HG03045 (cell line): ENCODE data around the gene GPRC5A.
"Not testable (repeated sequence)": the region's sequence is repeated elsewhere in the genome, so short reads cannot be mapped to it uniquely, and the experiment has no call there.

Experiments used
- ATAC-seq: cut with Tn5 transposase; IDR thresholded peaks from one replicate; pipeline ENCODE4 v1.9.1; 2021; ENCODE audit warnings: mild to moderate bottlenecking, moderate library complexity; ENCODE audit not compliant: unreplicated experiment

The GPRC5A gene, protein sequence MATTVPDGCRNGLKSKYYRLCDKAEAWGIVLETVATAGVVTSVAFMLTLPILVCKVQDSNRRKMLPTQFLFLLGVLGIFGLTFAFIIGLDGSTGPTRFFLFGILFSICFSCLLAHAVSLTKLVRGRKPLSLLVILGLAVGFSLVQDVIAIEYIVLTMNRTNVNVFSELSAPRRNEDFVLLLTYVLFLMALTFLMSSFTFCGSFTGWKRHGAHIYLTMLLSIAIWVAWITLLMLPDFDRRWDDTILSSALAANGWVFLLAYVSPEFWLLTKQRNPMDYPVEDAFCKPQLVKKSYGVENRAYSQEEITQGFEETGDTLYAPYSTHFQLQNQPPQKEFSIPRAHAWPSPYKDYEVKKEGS

GRCh38 chr12:12891080-12891880 lies at the start of gene GPRC5A:
Gene GPRC5A, plus strand, starts transcription at chr12:12891562. Its CDS starts 16,688 bp downstream, at chr12:12908250.
- ATAC-seq, result no peak

DNA sequence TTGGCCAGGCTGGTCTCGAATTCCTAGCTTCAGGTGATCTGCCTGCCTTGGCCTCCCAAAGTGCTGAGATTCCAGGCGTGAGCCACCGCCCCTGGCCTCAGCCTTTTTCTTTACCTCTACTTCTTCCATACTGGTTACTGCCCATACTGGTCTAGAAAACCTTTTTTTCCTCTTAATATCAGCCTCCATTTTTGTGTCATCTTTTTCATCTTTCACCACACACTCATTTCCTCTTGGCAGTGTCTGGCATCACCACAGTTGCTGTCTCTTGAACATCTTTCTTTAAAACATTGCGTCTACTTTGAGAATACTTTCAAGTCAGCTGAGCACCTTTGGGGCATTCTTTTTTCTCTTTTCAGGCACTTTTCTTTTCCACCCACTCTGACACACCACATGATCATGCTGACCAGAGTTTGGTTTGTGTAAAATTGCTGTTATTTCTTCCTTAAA lies 45.5 kb upstream of the GPRC5A start:
- ATAC-seq, result no peak

DNA sequence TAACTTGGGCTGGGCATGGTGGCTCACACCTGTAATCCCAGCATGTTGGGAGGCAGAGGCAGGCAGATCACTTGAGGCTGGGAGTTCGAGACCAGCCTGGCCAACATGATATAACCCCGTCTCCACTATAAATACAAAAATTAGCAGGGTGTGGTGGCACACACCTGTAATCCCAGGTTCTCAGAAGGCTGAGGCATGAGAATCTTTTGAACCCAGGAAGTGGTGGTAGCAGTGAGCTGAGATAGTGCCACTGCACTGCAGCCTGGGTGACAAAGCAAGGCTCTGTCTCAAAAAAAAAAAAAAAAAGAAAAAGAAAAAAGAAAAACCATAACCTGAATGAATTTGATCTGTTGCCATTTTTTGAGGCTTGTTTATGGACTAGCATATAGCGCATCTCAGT lies 44.6 kb upstream of the GPRC5A start:
- ATAC-seq, result not testable (repeated sequence)

DNA sequence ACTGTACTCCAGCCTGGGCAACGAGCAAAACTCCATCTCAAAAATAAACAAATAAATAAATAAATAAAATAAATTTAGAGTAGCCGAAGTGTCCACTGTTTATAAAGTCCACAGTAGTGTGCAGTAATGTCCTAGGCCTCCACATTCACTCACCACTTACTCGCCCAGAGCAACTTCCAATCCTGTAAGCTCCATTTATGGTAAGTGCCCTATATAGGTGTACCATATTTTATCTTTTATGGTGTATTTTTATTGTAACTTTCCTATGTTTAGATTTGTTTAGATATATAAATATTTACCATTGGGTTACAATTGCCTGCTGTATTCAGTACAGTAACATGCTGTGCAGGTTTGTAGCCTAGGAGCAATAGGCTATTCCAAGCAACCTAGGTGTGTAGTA lies 37.9 kb upstream of the GPRC5A start:
- ATAC-seq, result no peak

DNA sequence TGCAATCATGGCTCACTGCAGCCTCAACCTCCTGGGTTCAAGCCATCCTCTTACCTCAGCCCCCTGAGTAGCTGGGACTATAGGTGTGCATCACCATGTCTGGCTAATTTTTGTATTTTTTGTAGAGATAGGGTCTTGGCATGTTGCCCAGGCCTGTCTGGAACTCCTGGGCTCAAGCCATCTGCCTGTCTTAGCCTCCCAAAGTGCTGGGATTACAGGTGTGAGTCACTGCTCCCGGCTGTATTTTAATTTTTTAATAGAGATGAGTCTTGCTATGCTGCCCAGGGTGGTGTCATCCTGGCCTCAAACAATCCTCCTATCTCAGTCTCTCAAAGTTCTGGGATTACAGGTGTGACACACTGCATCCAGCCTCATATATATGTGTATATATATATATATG lies 31.7 kb upstream of the GPRC5A start:
- ATAC-seq, result no peak

GRCh38 chr12:12864243-12864642 lies 27.1 kb upstream of the GPRC5A start:
- ATAC-seq, result no peak

- no peak for ATAC-seq
These were observed 22.7 kb upstream of the GPRC5A start for GRCh38 chr12:12868477-12869235.

GRCh38 chr12:12870465-12870864 lies 20.9 kb upstream of the GPRC5A start:
- ATAC-seq, result no peak

GRCh38 chr12:12871587-12872138 lies 19.7 kb upstream of the GPRC5A start:
- no peak for ATAC-seq

DNA sequence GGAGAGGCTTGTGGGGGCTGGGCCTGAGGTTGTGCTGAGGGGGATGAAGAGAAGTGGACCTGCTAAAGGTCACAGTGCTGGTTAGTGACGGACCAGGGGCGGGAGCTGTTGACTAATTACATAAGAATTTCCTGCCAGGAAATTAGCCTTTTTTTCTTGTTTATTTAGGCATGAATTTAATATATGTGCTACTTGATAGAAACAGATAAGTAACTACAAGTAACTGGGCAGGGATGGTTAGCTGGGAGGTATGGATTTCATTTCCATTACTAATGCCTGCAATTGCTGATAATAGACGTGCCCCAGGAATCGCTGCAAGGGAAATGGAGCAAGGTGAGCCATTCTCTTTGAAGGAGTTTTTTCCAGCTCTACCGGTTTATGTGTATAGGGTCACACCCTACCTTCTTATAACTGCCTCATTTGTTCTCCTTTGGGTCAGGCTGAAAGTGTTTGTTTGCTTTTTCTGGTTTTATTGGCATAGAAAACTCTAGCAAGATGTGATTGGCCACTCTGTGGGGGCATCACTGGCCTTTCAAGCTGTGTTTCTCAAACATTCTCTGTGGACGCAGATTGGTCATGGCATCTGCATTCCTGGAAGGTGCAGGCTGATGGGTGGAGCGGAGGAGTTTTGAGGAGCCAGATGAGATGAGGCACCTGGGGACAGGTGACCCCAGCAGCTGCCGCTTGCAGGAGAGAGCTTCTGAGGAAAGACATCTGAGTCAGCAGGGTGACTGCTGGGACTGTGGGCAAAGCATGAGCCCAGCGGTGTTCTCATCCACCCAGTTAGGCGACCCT lies 19.0 kb upstream of the GPRC5A start:
- no peak for ATAC-seq

DNA sequence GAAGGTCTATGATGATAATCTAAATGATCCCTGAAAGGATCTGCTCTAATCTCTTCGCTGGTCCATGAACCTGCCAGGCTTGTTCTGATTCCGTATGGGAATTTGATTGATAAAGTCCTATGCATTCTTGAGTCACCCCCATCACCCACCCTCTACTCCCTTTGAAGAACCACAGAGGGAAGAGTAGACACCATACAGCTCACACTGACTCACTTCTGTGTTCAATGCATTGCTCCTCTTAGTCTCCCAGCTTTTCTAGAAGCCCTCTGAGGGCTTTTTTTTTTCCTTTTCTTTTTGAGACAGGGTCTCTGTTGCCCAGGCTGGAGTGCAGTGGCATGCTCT lies 18.5 kb upstream of the GPRC5A start:
- ATAC-seq, result no peak

DNA sequence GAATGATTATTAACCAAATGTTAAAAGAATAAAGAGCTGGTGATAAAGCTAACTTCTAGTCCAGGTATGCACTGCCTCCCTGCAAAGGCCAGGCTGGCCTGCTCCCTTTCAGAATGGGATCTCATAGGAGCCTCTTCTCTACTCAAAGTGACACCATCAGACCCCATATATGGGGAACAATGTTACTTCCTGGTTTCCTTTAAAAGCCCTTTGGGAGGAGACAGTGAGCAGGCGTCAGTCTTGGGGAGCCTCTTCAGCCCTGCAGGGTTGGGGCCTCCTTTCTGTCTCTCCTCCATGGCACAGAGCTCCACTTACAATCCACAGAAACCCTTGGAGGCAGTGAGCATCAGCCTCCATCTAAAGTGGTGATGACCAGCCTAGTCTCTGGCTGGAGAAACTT lies 17.3 kb upstream of the GPRC5A start:
- no peak for ATAC-seq

- not testable (repeated sequence) for ATAC-seq
These were observed 16.1 kb upstream of the GPRC5A start for GRCh38 chr12:12875301-12875700.

DNA sequence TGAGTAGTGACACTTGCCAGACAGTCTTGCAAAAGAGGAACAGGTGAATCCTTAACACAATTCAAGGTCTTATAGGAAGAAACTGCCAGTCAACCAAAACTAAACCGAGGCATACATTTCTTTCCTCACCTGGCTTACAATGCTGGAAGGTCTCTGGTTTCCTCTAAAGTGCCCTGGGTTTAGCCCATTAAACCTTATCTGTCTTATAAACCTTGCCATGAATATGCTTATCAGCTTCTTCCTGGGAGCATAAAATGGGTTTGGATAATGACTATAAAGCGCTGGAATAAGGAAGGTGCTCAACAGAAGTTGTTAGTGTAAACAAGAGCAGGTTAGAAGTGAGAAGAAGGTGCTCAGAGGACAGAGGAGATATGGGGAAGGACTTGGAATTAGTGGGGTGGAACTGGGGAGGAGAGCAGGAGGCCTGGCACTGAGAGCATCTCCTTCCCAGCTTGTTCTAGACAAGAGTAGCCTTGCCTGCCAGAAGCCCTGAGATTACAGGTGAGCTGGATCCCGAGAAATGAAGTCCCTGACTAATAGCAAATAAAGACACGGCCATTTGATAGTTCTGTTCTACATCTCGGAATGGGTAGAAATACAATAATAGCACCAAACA lies 14.1 kb upstream of the GPRC5A start:
- no peak for ATAC-seq

- no peak for ATAC-seq
These were observed 13.4 kb upstream of the GPRC5A start for GRCh38 chr12:12877781-12878455.

GRCh38 chr12:12880537-12880936 lies 10.8 kb upstream of the GPRC5A start:
- ATAC-seq, result no peak

DNA sequence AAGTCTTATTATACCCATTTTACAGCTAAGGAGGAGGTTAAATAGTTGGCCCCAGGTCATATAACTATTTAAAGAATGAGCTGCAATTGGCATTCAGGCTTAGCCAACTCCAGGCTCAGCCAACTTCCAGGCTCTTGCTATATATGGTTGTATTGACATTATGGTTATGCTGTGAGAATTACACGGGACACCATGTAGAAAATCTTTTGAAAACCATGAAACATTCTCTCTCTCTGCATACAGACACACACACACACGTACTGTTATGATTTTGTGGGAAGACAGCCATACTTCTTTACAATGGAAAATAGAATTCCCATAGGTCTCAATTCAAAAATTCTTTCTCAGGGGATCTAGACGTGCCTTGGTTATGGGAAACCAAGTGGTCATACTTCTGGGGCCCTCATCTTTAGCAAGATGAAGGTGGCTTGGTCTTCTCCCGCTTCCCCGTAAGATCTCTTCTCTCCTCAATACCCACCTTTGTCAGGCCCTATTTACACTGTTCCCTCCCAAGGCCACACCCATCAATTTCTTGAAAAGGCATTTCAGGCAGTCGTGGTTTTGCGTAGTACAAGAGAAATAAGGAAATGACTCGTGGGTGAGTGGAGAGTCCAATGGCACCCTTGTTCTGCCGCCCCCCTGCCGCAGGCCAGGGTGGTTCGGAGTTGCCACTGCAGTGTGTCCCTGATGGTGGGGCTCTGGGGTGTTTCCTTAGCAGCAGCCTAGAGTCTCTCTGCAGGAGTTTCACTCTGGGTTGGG lies 10.0 kb upstream of the GPRC5A start:
- no peak for ATAC-seq

- no peak for ATAC-seq
These were observed 9.1 kb upstream of the GPRC5A start for GRCh38 chr12:12882288-12882687.
